ENCODE data around the gene ZCCHC9. TPM values are rescaled to one million over a fixed set of nuclear protein-coding genes. Genes with fewer than 3 reads are reported as not detected.

ZCCHC9 gene
- polyA plus RNA-seq, 1 donor (not counting 4 experiments of a cell fraction or from before 2014, with no cell fraction given) = 24.1 TPM

- no peak overlapping the region for H3K9ac ChIP-seq (ENCODE audit: control insufficient read depth, extremely low read depth, insufficient read depth, low read length)
- no peak overlapping the region for H3K4me2 ChIP-seq (ENCODE audit: control insufficient read depth, extremely low read depth, insufficient read depth, low read depth, low read length)
- peaks cover 2% of the 10 kb centered on the region for H3K9me1 ChIP-seq (ENCODE audit: control insufficient read depth, extremely low read depth, insufficient read depth, low read length)
- no peaks in the 10 kb centered on the region for H3K36me3 ChIP-seq (ENCODE audit: control insufficient read depth in 2 of 2, extremely low read depth in 1 of 2, insufficient read depth in 2 of 2, low read length in 2 of 2)
- no peak overlapping the region for H3K4me3 ChIP-seq (ENCODE audit: control insufficient read depth in 2 of 3, extremely low read depth in 1 of 3, insufficient read depth in 2 of 3, low read depth in 1 of 3, low read length in 3 of 3)
- no peak overlapping the region for H3K27ac ChIP-seq (ENCODE audit: control insufficient read depth, insufficient read depth, low read length)
- peaks cover 14% of the 10 kb centered on the region for H3K4me1 ChIP-seq (ENCODE audit: control insufficient read depth, extremely low read depth, insufficient read depth, low read length)
- no peak for FAIRE-seq
- DNase-seq (ENCODE audit: low read depth, low spot score) = no peak
- no peak overlapping the region for H2AFZ ChIP-seq (ENCODE audit: control insufficient read depth, low read length)
- dilution Hi-C loops (cut with MboI; ENCODE audit: extremely low pct_ligation_motif_present, low sequenced_read_pairs) = no loop called here
- H3K9me3 ChIP-seq (ENCODE audit: control insufficient read depth, low read depth, low read length) = no peaks in the 10 kb centered on the region
- H4K20me1 ChIP-seq (ENCODE audit: control insufficient read depth, extremely low read depth, insufficient read depth, low read length) = no peaks in the 10 kb centered on the region
- H3K27me3 ChIP-seq (ENCODE audit: control insufficient read depth, extremely low read depth, insufficient read depth, low read length) = no peaks in the 10 kb centered on the region
- H3K79me2 ChIP-seq (ENCODE audit: control insufficient read depth, insufficient read depth, low read length) = peaks cover 4% of the 10 kb centered on the region
- TF ChIP-seq EZH2 (IDR thresholded peaks at IDR 0.05; ENCODE audit: low read length) (no peak), CTCF (optimal IDR thresholded peaks at IDR 0.05 in 1 of 3, IDR thresholded peaks at IDR 0.05 in 1 of 3, conservative IDR thresholded peaks at IDR 0.05 in 1 of 3; ENCODE audit: extremely low read depth in 1 of 3, insufficient read depth in 2 of 3, low read length in 3 of 3) (no peak)
Measured at GRCh38 chr5:81265101-81265500, 36.3 kb upstream of the ZCCHC9 start.

GRCh38 chr5:81268521-81269196, 32.7 kb upstream of the ZCCHC9 start:
- H3K4me2 ChIP-seq (ENCODE audit: control insufficient read depth, extremely low read depth, insufficient read depth, low read depth, low read length) = peak overlapping the region; percentile 73
- FAIRE-seq (peak; percentile 90), DNase-seq (ENCODE audit: low read depth, low spot score) (no peak)
- TF ChIP-seq CTCF (optimal IDR thresholded peaks at IDR 0.05 in 1 of 3, IDR thresholded peaks at IDR 0.05 in 1 of 3, conservative IDR thresholded peaks at IDR 0.05 in 1 of 3; ENCODE audit: extremely low read depth in 1 of 3, insufficient read depth in 2 of 3, low read length in 3 of 3) = no peak
- H3K4me3 ChIP-seq (ENCODE audit: control insufficient read depth in 2 of 3, extremely low read depth in 1 of 3, insufficient read depth in 2 of 3, low read depth in 1 of 3, low read length in 3 of 3) = peak overlapping the region in 1 of 3 experiments; percentile 21
- H3K27me3 ChIP-seq (ENCODE audit: control insufficient read depth, extremely low read depth, insufficient read depth, low read length) = no peaks in the 10 kb centered on the region
- no peaks in the 10 kb centered on the region for H4K20me1 ChIP-seq (ENCODE audit: control insufficient read depth, extremely low read depth, insufficient read depth, low read length)
- H3K4me1 ChIP-seq (ENCODE audit: control insufficient read depth, extremely low read depth, insufficient read depth, low read length) = peaks cover 14% of the 10 kb centered on the region
- H2AFZ ChIP-seq (ENCODE audit: control insufficient read depth, low read length) = no peak overlapping the region
- peaks cover 2% of the 10 kb centered on the region for H3K9me1 ChIP-seq (ENCODE audit: control insufficient read depth, extremely low read depth, insufficient read depth, low read length)
- no peaks in the 10 kb centered on the region for H3K9me3 ChIP-seq (ENCODE audit: control insufficient read depth, low read depth, low read length)
- peaks cover 6% of the 10 kb centered on the region for H3K79me2 ChIP-seq (ENCODE audit: control insufficient read depth, insufficient read depth, low read length)
- no peaks in the 10 kb centered on the region for H3K36me3 ChIP-seq (ENCODE audit: control insufficient read depth in 2 of 2, extremely low read depth in 1 of 2, insufficient read depth in 2 of 2, low read length in 2 of 2)
- peak overlapping the region; percentile 24 for H3K9ac ChIP-seq (ENCODE audit: control insufficient read depth, extremely low read depth, insufficient read depth, low read length)
- dilution Hi-C loops (cut with MboI; ENCODE audit: extremely low pct_ligation_motif_present, low sequenced_read_pairs) = no loop called here
- peak overlapping the region; percentile 49 for H3K27ac ChIP-seq (ENCODE audit: control insufficient read depth, insufficient read depth, low read length)
